NB4 (cell line): ENCODE data around the gene FN1.

Experiments
- DNase-seq: peaks from one replicate; pipeline ENCODE4 v3.0.0; 2010; ENCODE audit warnings: low read depth
- H3K4me3 ChIP-seq: one replicate; pipeline ENCODE4 v1.5.1; 2011; ENCODE audit warnings: mild to moderate bottlenecking, low read depth, low read length, moderate library complexity
- CTCF ChIP-seq: IDR thresholded peaks from one replicate; pipeline ENCODE4 v1.5.1; 2012; ENCODE audit warnings: low read depth, low read length
- MAX ChIP-seq: IDR thresholded peaks from 2 replicates; pipeline ENCODE4 v1.6.1; 2011; ENCODE audit warnings: low read depth, low read length
- MYC ChIP-seq: IDR thresholded peaks from 2 replicates; pipeline ENCODE4 v1.6.1; 2011; ENCODE audit warnings: low read depth, low read length
- POLR2A ChIP-seq: IDR thresholded peaks from 2 replicates; pipeline ENCODE4 v1.6.1; 2011; ENCODE audit warnings: mild to moderate bottlenecking; ENCODE audit not compliant: insufficient read length; ENCODE audit errors: extremely low read depth

FN1 gene

GRCh38 chr2:215418064-215418963 is 17.6 kb downstream of the FN1 start:
- TF ChIP-seq CTCF: no peak
- TF ChIP-seq POLR2A: no peak
- TF ChIP-seq MAX: no peak
- TF ChIP-seq MYC: no peak
- H3K4me3 ChIP-seq: no peak overlapping the region
- DNase-seq: no peak

- TF ChIP-seq MYC (no peak), MAX (no peak), POLR2A (no peak), CTCF (no peak)
- no peak overlapping the region for H3K4me3 ChIP-seq
- no peak for DNase-seq
Observed at GRCh38 chr2:215417400-215417951, 18.4 kb downstream of the FN1 start.

GRCh38 chr2:215416656-215417055 is 19.2 kb downstream of the FN1 start:
- no peak overlapping the region for H3K4me3 ChIP-seq
- no peak for DNase-seq
- TF ChIP-seq POLR2A (no peak), MAX (no peak), MYC (no peak), CTCF (no peak)

- H3K4me3 ChIP-seq: no peak overlapping the region
- TF ChIP-seq MAX: no peak
- TF ChIP-seq MYC: no peak
- no peak for TF ChIP-seq CTCF
- TF ChIP-seq POLR2A: no peak
- no peak for DNase-seq
Observed at GRCh38 chr2:215415820-215416577, 19.9 kb downstream of the FN1 start.

- DNase-seq: no peak
- no peak overlapping the region for H3K4me3 ChIP-seq
- TF ChIP-seq MYC (no peak), POLR2A (no peak), MAX (no peak), CTCF (no peak)
Observed at GRCh38 chr2:215415218-215415617, 20.6 kb downstream of the FN1 start.
